Cardiac septum (tissue), 1 donor: ENCODE data around the gene NFU1. TPM values are rescaled to one million over a fixed set of nuclear protein-coding genes. Genes with fewer than 3 reads are reported as not detected.

Source experiments
- DNase-seq: peaks from one replicate; pipeline ENCODE4 v3.0.0-alpha.2; 2020; ENCODE audit warnings: low spot score
- intact Hi-C: fragments of 100-400 bp; cut with DNase I; formaldehyde crosslinking; loops from one replicate; pipeline ENCODE4 v1.14.0; 2022
- total RNA-seq: library from RNA; stranded (reverse); fragmentation: NEBNext Ultra II Directional; extraction: Animal tissue kit (Norgen Biotek cat#: 25700); gene quantifications from one replicate; pipeline ENCODE4 v1.2.1, GENCODE V29; 2021
- donor health status: DM: no; HTN: no; CAD: no.

The NFU1 gene
- total RNA-seq, 1 donor from 2014 or later: 90.3 TPM

DNA sequence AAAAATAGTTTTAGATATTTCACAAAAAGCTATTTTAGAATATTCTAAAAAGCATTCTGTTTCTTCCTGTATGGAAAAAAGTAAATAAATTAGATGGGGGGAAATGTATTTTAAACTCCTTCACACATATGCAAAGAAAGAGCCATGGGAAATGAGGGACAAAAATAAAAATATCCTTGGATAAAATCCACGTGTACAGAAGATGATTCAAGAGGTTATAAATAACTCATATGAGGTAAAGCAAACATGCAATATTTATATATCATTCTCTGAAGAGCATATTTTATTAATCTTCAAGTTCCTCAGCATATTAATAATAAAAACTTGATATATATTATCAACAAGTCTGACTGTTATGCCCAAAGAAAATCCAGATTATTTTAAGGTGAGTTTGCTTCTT is 41.4 kb downstream of the NFU1 start:
- intact Hi-C loops: no loop called here
- no peak for DNase-seq

GRCh38 chr2:69393963-69394362 is 43.3 kb downstream of the NFU1 start:
- intact Hi-C loops: no loop called here

DNA sequence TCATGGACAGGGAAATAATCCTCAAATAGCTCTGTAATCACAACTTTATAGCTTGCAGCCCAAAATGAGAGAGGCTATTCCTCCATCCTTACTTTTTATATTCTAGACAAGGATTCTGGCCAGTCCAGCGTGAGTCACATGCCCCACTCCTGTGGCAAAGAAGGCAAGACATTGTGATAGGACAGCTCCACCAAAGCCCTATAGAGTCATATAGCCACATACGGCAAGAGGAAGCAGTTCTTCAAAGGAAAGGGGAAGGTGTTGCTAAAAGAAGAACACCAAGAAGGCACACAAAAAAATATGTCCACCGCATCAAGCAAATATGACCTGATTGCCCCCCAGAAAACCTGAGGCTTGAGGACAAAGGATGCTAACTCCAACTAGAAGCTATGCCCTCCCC is 46.8 kb downstream of the NFU1 start:
- intact Hi-C loops: no loop called here
- DNase-seq: no peak

More at GRCh38 chr2:69393963-69394362, 43.3 kb downstream of the NFU1 start:
- no peak for DNase-seq

DNA sequence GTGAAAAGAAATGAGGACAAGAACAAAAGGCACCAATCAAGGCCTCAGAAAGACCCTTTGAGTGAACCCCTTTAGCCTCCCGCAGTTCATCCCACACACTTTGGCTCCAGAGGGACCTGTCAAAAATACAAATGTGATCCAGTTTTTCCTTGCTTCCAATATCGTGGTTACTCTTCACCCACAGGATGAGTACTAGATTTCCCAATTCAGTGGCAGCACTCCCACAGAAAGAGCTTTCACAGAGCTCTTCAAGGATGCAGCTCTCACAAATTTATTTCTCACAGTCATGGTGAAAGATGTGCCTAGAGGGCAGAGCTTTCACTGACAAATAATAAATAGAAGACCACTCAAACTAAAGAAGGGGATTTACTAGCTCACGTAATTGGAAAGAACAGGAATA is 47.2 kb downstream of the NFU1 start:
- intact Hi-C loops: no loop called here
- DNase-seq: no peak

DNA sequence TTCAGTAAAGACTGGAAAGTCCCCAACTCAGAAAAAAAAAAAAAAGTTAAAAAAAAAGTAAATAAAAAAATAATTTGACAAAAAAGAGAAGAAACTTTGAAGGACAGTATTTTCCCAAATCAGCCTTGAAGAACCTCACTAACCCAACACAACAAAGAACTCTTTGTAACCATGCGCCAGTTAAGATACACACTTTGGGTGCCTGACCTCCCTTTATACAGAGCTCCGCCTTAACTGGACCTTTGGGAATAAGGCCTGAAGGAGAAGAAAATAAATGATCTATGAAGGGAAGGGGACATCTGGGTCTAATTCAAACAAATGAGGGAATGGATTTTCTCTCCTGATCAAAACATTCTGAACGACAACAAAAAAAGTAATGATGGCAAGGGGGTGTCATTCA is 48.0 kb downstream of the NFU1 start:
- no peak for DNase-seq
- intact Hi-C loops: loop anchor here (5.0 kb wide), 1 partner anchor 48 kb away; the partner anchor contains the start of gene NFU1

DNA sequence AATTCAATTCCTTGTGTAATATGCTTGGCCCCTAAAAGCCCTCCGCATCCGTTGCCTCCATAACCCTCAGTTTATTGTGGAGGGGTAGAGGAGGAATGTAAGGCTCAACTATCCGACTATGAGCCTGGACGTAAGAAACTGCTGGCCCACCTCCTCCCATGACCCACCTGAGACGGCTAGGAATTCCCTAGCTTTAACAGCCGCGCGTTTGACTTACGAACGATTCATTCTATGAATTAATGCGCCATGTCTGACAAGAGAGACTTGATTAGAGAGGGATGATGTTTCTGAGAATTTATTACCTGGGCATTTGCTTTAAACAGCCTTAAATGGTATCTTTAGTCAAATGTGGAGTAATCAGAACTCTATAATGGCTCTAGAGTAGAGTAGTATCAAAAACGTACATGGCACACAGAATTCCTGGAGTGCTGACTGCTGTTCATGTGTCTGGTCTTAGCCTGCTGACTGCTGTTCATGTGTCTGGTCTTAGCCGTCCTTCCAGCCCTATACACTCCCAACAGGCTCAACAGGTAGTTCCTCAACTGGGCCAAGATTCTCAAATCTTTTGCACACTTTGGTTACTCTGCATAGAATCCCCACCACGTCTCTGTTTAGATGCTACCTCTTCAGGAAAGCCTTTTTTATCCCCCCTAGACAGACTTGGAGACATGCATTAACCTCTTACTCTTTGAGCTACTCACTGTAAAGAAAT is 49.3 kb downstream of the NFU1 start:
- intact Hi-C loops: loop anchor here (5.0 kb wide), 1 partner anchor 49 kb away; the partner anchor contains the start of gene NFU1

DNA sequence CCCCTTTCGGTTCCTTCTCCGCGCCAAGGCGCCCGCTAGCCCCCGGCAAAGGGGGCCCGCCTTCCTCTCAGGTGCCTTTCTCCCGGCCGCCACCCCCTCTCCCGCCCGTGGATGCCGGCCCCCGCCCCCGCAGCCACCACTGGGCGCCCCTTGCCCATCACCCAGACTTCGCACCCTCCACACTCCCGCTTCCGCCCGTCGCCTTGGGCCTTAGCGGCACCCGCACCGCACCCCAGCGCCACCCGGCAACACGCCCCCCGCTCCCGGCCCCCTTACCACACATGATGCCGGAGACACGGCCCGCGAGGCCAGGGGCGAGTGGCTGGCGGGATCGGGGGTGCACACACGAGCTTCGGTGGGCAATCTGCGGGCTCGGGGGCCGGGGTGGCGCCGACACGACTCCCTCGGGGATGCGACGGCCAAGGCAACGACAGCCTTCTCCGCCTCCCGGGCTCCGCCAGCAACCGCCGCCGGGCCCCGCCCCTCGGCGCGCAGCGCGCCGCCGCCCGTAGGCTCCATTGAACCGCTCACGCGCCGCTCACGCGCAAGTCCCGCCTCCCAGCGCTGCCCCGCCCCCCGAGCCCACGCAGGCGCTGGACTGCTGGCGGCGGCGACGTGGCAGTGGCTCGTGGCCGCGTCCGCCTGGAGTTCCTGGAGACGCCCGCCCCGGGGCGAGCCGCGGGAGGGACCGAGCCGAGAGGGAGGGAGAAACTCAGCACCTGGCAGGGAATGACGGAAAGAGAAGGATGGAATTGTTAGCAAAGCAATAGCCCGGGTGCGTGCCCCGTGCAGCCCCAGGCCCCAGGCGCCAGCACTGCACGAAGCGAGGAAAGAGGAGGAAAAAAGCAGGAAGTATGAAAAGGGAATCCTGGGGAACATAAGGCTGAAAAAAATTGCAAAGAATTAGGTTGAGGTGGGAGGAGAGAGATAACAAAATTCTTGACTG is 50.2 kb downstream of the NFU1 start, which contains the start of gene GFPT1:
Gene GFPT1, minus strand, starts transcription at position 439 of the 946 bp plus-strand sequence. Its CDS starts 156 bp downstream, at position 283.
- DNase-seq: peak; percentile 97
- intact Hi-C loops: loop anchor here (5.0 kb wide), 1 partner anchor 50 kb away; the partner anchor contains the start of gene NFU1

More for the DNA sequence above, 49.3 kb downstream of the NFU1 start:
- no peak for DNase-seq

- intact Hi-C loops: loop anchor here (5.0 kb wide), 1 partner anchor 51 kb away; the partner anchor contains the start of gene NFU1
- DNase-seq: no peak
Observed at GRCh38 chr2:69386360-69386759, 50.9 kb downstream of the NFU1 start.

DNA sequence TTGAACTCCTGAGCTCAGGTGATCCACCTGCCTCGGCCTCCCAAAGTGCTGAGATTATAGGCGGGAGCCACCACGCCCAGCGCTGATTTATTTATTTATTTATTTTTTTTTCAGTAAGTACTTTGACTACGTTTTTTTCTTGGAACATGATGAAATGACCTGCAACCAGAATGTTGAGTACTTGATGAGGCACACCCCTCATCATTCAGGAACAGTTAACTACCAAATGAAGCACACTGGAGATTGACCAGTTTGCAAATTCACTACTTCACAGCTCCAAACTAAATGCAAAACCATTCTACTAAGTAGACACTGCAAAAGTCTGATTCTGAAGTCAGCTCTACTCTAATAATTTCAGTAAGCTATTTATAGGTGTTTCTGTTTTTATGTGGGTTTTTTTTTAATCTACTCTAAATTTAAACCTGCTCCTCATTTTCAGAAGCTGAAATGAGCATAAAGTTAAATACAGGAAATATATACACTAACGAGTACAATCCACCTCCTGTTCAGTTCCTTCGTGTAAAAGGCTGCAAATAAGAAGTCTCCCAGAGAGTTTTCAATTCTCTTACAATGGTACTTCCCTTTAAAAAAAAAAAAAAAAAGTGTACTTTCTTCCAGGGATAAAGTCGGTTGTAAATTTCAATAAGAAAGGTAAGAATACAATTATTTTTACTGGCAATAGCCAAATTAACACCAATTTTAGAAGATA is 51.6 kb downstream of the NFU1 start:
- intact Hi-C loops: loop anchor here (5.0 kb wide), 1 partner anchor 52 kb away; the partner anchor contains the start of gene NFU1
- DNase-seq: no peak

DNA sequence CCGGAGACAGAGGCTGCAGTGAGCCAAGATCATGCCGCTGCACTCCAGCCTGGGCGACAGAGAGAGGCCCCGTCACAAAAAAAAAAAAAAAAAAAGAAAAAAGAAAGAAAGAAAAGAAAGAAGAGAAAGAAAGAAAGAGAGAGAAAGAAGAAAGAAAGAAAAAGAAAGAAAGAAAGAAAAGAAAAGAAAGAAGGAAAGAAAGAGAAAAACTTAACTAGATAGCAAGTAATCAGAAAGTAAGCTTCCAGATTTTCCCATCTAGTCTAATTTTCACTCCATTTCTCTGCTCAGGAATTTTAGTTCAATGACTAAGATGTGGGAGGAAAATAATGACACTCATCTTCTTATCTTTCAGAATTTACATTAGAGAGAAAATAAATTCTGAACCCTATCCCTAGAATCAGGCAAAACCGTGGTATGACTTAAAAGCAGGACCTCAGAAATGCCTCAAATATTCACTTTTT is 52.6 kb downstream of the NFU1 start:
- DNase-seq: no peak
- intact Hi-C loops: loop anchor here (5.0 kb wide), 1 partner anchor 53 kb away; the partner anchor contains the start of gene NFU1

DNA sequence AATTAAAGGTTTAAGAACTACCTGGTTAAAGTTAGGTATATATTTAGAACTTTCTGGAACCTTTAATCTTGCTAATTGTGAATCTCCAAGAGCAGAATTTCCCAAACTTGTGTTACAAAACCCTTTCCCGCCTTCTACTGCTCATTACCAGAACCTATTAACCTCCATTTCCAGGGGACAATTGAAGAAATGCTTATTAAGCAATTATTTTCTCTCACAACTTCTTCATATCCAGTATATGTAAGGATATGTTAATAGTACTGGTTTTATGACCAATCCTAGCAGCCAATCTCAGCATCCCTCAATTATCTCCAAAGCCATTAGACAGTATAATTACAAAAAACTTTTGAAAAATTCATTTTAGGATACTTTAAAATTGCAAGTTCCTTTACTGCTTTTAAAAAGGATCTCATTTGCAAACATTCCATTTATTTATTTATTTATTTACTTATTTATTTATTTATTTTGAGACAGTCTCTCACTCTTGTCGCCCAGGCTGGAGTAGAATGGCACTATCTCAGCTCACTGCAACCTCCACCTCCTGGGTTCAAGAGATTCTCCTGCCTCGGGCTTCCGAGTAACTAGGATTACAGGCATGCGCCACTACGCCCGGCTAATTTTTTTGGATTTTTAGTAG is 53.9 kb downstream of the NFU1 start:
- intact Hi-C loops: no loop called here
- no peak for DNase-seq

GRCh38 chr2:69382547-69382946 is 54.7 kb downstream of the NFU1 start:
- no peak for DNase-seq
- intact Hi-C loops: no loop called here

- intact Hi-C loops: no loop called here
- no peak for DNase-seq
Observed at GRCh38 chr2:69381337-69381737, 55.9 kb downstream of the NFU1 start.

DNA sequence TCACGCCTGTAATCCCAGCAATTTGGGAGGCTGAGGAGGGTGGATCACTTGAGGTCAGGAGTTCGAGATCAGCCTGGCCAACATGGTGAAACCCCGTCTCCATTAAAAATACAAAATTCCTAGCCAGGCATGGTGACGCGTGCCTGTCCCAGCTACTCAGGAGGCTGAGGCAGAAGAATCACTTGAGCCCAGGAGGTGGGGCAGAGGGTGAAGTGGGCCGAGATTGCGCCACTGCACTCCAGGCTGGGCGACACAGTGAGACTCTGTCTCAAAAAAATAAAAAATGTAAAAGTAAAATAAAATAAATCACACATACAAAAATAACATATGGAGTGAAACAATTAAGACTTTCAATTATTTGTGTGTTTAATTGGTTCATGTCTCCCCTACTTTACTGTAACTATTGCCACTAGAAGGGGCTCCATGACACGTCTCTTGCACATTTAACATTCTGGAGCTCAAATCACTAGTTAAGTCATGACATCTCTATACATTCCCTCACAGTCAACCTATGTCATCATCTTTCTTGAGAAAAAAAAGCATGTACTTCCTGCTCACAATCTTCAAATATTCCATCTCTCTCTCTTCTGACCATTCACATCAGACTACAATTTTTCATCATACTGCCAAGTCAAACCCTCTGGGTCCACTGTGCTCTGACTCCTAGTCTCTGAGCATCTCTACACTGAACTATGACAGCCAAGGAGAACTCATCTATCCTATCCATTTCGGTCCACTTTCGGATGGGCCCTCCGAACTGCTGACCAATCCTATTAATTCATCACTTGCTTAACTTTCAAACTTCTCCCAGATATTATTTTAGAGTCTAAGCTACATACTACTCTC is 56.9 kb downstream of the NFU1 start:
- intact Hi-C loops: no loop called here
- DNase-seq: no peak

DNA sequence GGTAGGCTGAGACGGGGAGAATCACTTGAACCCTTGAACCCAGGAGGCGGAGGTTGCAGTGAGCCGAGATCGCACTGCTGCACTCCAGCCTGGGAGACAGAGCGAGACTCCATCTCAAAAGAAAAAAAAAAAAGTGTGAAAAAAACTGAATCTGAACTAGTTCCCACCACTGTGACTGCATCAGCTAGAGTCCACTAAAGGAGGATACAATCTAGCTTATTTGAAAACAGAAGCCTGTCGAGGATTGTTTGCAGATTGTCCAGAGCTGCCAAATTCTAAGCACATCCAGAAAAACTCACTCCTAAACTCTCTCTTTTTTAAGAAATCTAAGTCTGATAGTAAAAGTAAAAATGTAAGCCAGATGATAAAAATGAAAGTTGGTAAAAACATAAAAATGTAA is 60.8 kb downstream of the NFU1 start:
- intact Hi-C loops: loop anchor here (10.0 kb wide), 1 partner anchor 338 kb away; no protein-coding TSS in a partner anchor
- no peak for DNase-seq

GRCh38 chr2:69375494-69376353 is 61.5 kb downstream of the NFU1 start:
- DNase-seq: no peak
- intact Hi-C loops: loop anchor here (10.0 kb wide), 1 partner anchor 339 kb away; no protein-coding TSS in a partner anchor

- intact Hi-C loops: loop anchor here (10.0 kb wide), 1 partner anchor 342 kb away; no protein-coding TSS in a partner anchor
- no peak for DNase-seq
Observed at GRCh38 chr2:69372767-69373166, 64.5 kb downstream of the NFU1 start.
